Measurements from ENCODE around the gene FGFR2.

DNA sequence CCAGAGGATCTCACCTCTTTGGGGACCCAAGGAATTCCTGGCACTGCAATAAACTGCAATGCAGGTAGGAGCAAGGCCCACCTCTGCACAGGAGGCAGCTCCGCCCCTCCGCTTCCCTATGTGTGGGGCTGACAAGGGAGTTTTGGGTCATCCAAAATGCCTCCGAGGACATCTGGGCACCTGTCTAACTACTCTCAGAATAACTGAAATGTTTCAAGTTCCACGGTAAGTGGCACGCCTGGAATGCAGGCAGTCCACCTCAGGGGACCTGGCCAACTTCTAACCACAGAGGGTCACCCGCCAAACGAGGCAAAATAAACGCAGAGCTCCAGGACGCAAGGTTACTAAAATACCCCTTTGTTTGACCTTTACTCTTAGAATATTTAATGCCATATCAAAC, 102.5 kb downstream of the FGFR2 start:
- no peak for TF ChIP-seq YY1 (IDR thresholded peaks at IDR 0.05)
- no peak for TF ChIP-seq TAF1 (conservative IDR thresholded peaks at IDR 0.05)
- TF ChIP-seq CTCF (IDR thresholded peaks at IDR 0.05; ENCODE audit: low read depth, low read length, missing input control): no peak
- TF ChIP-seq, protein P1, sequence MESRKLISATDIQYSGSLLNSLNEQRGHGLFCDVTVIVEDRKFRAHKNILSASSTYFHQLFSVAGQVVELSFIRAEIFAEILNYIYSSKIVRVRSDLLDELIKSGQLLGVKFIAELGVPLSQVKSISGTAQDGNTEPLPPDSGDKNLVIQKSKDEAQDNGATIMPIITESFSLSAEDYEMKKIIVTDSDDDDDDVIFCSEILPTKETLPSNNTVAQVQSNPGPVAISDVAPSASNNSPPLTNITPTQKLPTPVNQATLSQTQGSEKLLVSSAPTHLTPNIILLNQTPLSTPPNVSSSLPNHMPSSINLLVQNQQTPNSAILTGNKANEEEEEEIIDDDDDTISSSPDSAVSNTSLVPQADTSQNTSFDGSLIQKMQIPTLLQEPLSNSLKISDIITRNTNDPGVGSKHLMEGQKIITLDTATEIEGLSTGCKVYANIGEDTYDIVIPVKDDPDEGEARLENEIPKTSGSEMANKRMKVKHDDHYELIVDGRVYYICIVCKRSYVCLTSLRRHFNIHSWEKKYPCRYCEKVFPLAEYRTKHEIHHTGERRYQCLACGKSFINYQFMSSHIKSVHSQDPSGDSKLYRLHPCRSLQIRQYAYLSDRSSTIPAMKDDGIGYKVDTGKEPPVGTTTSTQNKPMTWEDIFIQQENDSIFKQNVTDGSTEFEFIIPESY (IDR thresholded peaks at IDR 0.05): no peak

Measured in liver (tissue), 3 donors.